ENCODE measurements around the gene AKAP5. TPM values are rescaled to one million over a fixed set of nuclear protein-coding genes. Genes with fewer than 3 reads are reported as not detected.

The AKAP5 gene
- total RNA-seq, 4 donors from 2014 or later: 0.33 to 1.4 (median 0.50) TPM

DNA sequence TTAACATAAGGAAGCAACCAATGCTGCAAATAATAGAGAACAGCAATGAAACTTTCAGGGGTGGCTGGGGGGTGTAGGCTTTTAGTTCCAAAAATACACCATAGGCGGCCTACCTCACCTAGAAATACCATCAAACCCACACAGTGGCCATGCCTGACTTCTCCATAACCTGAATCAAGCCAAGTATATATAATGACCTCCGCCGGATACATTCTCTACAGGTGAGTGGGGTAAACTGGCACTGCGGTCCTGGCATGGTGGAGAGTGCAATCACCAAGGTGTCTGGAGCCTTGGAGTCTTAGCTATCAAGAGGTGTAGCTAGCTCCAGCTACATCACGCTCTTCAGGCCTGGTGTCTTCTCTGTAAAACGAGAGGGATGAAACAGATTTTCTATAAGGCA is 37.2 kb downstream of the AKAP5 start:
- TF ChIP-seq, protein P1, sequence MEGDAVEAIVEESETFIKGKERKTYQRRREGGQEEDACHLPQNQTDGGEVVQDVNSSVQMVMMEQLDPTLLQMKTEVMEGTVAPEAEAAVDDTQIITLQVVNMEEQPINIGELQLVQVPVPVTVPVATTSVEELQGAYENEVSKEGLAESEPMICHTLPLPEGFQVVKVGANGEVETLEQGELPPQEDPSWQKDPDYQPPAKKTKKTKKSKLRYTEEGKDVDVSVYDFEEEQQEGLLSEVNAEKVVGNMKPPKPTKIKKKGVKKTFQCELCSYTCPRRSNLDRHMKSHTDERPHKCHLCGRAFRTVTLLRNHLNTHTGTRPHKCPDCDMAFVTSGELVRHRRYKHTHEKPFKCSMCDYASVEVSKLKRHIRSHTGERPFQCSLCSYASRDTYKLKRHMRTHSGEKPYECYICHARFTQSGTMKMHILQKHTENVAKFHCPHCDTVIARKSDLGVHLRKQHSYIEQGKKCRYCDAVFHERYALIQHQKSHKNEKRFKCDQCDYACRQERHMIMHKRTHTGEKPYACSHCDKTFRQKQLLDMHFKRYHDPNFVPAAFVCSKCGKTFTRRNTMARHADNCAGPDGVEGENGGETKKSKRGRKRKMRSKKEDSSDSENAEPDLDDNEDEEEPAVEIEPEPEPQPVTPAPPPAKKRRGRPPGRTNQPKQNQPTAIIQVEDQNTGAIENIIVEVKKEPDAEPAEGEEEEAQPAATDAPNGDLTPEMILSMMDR (IDR thresholded peaks at IDR 0.05; ENCODE audit: low read depth): no peak

GRCh38 chr14:64502887-64503433 is 37.7 kb downstream of the AKAP5 start:
- TF ChIP-seq, protein P1 (IDR thresholded peaks at IDR 0.05; ENCODE audit: low read depth): no peak

DNA sequence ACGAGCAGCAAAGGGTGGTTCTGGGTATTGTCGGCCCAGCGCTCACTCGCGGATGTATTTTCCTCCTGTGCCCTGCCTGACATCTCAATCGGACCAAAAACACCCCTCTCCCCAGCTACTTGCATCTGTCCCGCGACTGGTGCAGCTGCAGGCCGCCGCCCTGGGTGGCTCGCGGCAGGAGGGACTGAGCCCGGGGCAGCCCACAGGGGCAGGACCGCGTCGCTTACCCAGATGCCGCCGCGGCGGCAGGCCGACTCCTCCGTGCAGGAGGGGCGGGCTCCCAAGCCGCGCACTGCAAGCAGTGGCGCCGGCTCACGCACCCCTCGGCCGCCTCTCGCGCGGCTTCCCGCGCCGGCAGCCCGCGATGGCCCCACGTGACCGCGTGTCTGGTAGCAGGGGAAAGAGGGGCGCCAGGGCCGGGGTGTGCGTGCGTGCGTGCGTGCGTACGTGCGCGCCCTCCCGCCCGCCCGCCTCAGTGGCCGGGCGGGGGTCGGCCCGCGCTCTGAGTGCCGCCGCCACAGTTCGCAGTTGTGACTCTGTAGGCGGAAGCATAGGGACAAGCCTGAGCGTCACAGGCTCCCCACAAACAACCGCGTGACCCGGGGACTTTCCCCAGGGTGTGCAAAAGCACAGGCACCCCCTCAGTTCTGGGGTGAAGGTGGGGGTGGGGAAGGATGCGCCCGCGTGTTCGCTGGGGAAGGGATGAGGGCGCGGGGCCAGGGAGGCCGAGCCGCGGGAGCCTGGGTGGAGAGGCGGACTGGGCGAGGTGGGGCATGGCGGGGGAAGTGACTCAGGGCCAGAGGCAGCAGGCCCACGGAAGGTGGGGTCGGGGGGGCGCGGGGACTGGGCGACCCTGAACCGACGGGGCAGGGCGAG is 38.4 kb downstream of the AKAP5 start, which contains the start of gene ZBTB25:
Gene ZBTB25 (minus strand): TSS at position 405 of the 876 bp plus-strand sequence. CDS start 13,305 bp downstream, outside the sequence.
- TF ChIP-seq, protein P1 (IDR thresholded peaks at IDR 0.05; ENCODE audit: low read depth): no peak

- TF ChIP-seq, protein P1 (IDR thresholded peaks at IDR 0.05; ENCODE audit: low read depth): no peak
These were observed 39.1 kb downstream of the AKAP5 start, which contains the start of gene ZBTB1 for GRCh38 chr14:64504310-64504896. ZBTB1 (plus strand) TSS chr14:64504770; CDS start chr14:64521505, 16,735 bp downstream.

DNA sequence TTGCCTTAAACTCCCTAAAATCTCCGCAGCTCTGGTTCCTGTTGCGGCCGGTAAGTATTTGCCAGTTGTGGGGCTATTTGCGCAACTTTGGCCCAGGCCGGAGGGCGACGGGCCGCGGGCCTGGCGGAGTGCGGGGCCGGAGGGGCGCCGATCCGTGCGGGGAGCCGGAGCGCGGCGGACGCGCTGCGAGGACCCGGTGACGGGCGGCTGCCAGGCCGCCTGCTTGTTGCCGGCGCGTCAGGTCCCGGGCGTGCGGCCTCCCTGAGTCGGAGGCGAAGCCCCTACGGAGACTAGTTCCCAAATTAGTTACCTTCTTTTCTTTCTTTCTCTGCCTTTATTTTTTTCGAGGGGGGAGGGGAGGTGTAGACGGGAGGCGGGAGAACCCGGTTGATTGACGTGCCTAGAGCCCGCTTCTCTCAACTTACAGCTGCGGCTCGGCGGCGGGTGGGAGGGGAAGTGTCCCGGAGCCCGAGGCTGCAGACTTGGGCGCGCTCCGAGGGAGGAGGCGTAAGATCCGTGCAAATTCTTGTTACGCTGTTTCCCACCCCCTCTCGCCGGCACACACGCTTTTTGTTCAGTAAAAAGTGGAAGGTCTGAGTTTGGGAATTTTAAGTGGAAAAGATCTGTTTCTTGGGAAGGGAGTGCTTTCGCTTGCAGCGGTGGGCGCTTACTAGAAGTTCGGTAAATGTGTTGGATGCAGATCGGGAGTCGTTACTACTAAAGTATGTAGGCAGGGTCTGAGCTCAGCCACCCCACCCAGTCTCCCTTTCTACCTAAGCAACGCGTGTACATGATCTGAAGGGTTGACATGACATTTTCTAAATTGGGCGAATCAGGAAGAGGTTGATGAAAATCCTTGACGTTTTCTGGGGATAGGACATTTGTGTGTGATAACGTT is 39.8 kb downstream of the AKAP5 start:
- TF ChIP-seq, protein P1 (IDR thresholded peaks at IDR 0.05; ENCODE audit: low read depth): no peak

- TF ChIP-seq, protein P1 (IDR thresholded peaks at IDR 0.05; ENCODE audit: low read depth): no peak
These were observed 41.4 kb downstream of the AKAP5 start for GRCh38 chr14:64506721-64507120.
